Thyroid gland (tissue), 4 donors: ENCODE data around the gene SMIM9. TPM values are rescaled to one million over a fixed set of nuclear protein-coding genes. Genes with fewer than 3 reads are reported as not detected.
"Not testable (repeated sequence)": the region's sequence is repeated elsewhere in the genome, so short reads cannot be mapped to it uniquely, and the experiment has no call there.

Experiments
- DNase-seq, 2 donors: peaks; one replicate each; pipeline ENCODE4 v3.0.0-alpha.2; 2019
- H3K27ac ChIP-seq, 3 donors: fragments of 200-600 bp; sonication (generic); 1 replicate in 2 of 3; 2 replicates in 1 of 3; pipeline ENCODE4 v1.5.1; 2016 to 2019; ENCODE audit warnings: mild to moderate bottlenecking in 1 of 3, moderate library complexity in 1 of 3
- H3K27me3 ChIP-seq: fragments of 200-600 bp; sonication (generic); one replicate; pipeline ENCODE4 v1.5.1; 2019
- H3K36me3 ChIP-seq, 2 donors: fragments of 200-600 bp; sonication (generic); one replicate each; pipeline ENCODE4 v1.5.1; 2016 to 2019
- H3K4me1 ChIP-seq, 2 donors: fragments of 200-600 bp; sonication (generic); one replicate each; pipeline ENCODE4 v1.5.1; 2017 to 2019
- H3K4me3 ChIP-seq, 3 donors: fragments of 200-600 bp; sonication (generic); replicated peaks in 1 of 3; 1 replicate in 2 of 3; 2 replicates in 1 of 3; pipeline ENCODE4 v1.5.1; 2016; ENCODE audit warnings: mild to moderate bottlenecking in 1 of 3
- H3K9me3 ChIP-seq: fragments of 200-600 bp; sonication (generic); one replicate; pipeline ENCODE4 v1.5.1; 2017
- CTCF ChIP-seq, 6 experiments: fragments of 200-600 bp in 3 of 6; fragments of 450-650 bp in 3 of 6; sonication (generic) in 3 of 6; IDR thresholded peaks; one replicate each; pipeline ENCODE4 v1.5.1; 2016 to 2019; ENCODE audit warnings: antibody characterized with exemption in 6 of 6, mild to moderate bottlenecking in 2 of 6, inconsistent platforms in 1 of 6, moderate library complexity in 1 of 6
- POLR2A ChIP-seq, 2 donors: fragments of 450-650 bp; IDR thresholded peaks; one replicate each; pipeline ENCODE4 v1.6.1; 2017; ENCODE audit warnings: antibody characterized with exemption in 2 of 2, mild to moderate bottlenecking in 2 of 2, moderate library complexity in 1 of 2
- WGBS, 2 donors: methylation state at CpG; one replicate each; pipeline ENCODE4 v1.1.5; 2017; 5-methylcytosine and 5-hydroxymethylcytosine counted together
- intact Hi-C: fragments of 100-400 bp; cut with DNase I; formaldehyde crosslinking; loops from one replicate; pipeline ENCODE4 v1.15.1; 2023
- total RNA-seq, 4 donors: library from RNA; depleted of rRNA; stranded (reverse); fragments of >200 nt; gene quantifications; one replicate each; pipeline ENCODE4 v1.2.3, GENCODE V29; 2016

The SMIM9 gene
- total RNA-seq, 4 donors from 2014 or later: not detected

GRCh38 chrX:154821523-154821922 lies 12.9 kb downstream of the SMIM9 start:
- no peak for DNase-seq
- H3K36me3 ChIP-seq: no peaks in the 10 kb centered on the region
- H3K9me3 ChIP-seq: no peaks in the 10 kb centered on the region
- intact Hi-C loops: no loop called here
- H3K27me3 ChIP-seq: no peaks in the 10 kb centered on the region
- no peak overlapping the region for H3K4me3 ChIP-seq
- no peaks in the 10 kb centered on the region for H3K4me1 ChIP-seq
- no peak overlapping the region for H3K27ac ChIP-seq
- TF ChIP-seq CTCF (IDR thresholded peaks at IDR 0.05) (no peak), POLR2A (IDR thresholded peaks at IDR 0.05) (no peak)

- no peaks in the 10 kb centered on the region for H3K4me1 ChIP-seq
- 85 to 86% methylated on average over 7 of the region's 7 CpGs for WGBS, 2 donors
- no peaks in the 10 kb centered on the region for H3K27me3 ChIP-seq
- DNase-seq: no peak
- H3K4me3 ChIP-seq: no peak overlapping the region
- no peaks in the 10 kb centered on the region for H3K9me3 ChIP-seq
- H3K27ac ChIP-seq: no peak overlapping the region
- TF ChIP-seq CTCF (IDR thresholded peaks at IDR 0.05) (no peak), POLR2A (IDR thresholded peaks at IDR 0.05) (no peak)
- intact Hi-C loops: no loop called here
- no peaks in the 10 kb centered on the region for H3K36me3 ChIP-seq
Observed at GRCh38 chrX:154819771-154820341, 14.6 kb downstream of the SMIM9 start.

GRCh38 chrX:154818916-154819770 lies 15.3 kb downstream of the SMIM9 start:
- H3K4me1 ChIP-seq: no peaks in the 10 kb centered on the region
- 87 to 90% methylated on average over 11 of the region's 11 CpGs for WGBS, 2 donors
- no peak for DNase-seq
- no peaks in the 10 kb centered on the region for H3K27me3 ChIP-seq
- no peak overlapping the region for H3K27ac ChIP-seq
- intact Hi-C loops: no loop called here
- no peak overlapping the region for H3K4me3 ChIP-seq
- no peaks in the 10 kb centered on the region for H3K36me3 ChIP-seq
- H3K9me3 ChIP-seq: no peaks in the 10 kb centered on the region
- TF ChIP-seq POLR2A (IDR thresholded peaks at IDR 0.05): no peak
- no peak for TF ChIP-seq CTCF (IDR thresholded peaks at IDR 0.05)

GRCh38 chrX:154817048-154817618 lies 17.3 kb downstream of the SMIM9 start:
- H3K4me1 ChIP-seq, H3K27me3 ChIP-seq, intact Hi-C loops, H3K4me3 ChIP-seq, DNase-seq, H3K9me3 ChIP-seq, H3K27ac ChIP-seq, H3K36me3 ChIP-seq: not testable (repeated sequence)
- 96 to 97% methylated on average over 17 to 19 of the region's 19 CpGs for WGBS, 2 donors

- H3K9me3 ChIP-seq, H3K36me3 ChIP-seq, H3K4me1 ChIP-seq, H3K4me3 ChIP-seq, DNase-seq, H3K27me3 ChIP-seq, H3K27ac ChIP-seq, intact Hi-C loops: not testable (repeated sequence)
- WGBS, 2 donors: 91 to 96% methylated on average over 4 of the region's 4 CpGs
Observed at GRCh38 chrX:154816326-154816898, 18.1 kb downstream of the SMIM9 start.
